ENCODE data around the gene NFS1.
A peak's percentile ranks its signal among the peaks of the same experiment; 100 is the strongest.
"Not testable (repeated sequence)": the region's sequence is repeated elsewhere in the genome, so short reads cannot be mapped to it uniquely, and the experiment has no call there.

The NFS1 gene

DNA sequence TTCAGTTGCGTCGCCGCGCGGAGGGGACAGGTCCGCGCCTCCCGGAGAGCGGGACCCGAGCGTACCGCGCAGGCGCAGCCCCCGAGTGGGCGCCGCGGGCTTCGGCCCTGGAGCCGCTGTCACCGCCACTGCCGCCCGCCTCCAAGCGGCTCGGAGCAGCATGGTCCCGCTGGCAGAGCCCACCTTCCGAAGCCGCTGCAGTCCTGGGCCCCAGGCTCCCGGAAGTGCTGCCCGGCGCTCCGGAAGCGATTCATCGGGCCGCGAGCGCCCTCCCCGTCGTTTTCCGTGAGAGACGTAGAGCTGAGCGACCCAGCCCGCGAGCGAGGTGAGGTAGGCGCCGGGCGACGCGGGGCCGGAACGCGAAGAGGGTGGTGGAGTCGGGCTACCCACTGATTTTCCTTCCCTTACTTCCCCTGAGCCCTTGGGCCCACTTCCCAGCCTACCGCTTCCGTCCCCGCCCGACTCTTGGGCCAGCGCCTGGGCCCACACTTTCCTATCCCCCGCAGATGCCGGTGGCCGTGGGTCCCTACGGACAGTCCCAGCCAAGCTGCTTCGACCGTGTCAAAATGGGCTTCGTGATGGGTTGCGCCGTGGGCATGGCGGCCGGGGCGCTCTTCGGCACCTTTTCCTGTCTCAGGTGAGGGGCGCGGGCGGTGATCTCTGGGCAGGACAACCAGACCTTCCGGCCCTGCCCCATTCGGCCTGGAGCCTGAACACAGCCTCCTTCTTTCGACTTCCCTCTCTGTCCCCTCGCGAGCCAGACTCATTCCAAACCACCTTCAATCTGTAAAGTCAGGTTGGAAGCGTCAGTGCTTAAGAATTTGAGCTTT is at the start of gene NFS1, which contains the start of gene ROMO1:
TSS of gene NFS1 (minus strand) at position 226 of the 830 bp plus-strand sequence. CDS start at position 162, 64 bp downstream.
TSS of gene ROMO1 (plus strand) at position 279 of the 830 bp plus-strand sequence. CDS start at position 507, 228 bp downstream.
- intact Hi-C loops (cut with DNase I; ENCODE audit: low total_unique reads) = loop anchor here (10.0 kb wide), 1 partner anchor 235 kb away; no protein-coding TSS in a partner anchor
- TF ChIP-seq, protein P1, sequence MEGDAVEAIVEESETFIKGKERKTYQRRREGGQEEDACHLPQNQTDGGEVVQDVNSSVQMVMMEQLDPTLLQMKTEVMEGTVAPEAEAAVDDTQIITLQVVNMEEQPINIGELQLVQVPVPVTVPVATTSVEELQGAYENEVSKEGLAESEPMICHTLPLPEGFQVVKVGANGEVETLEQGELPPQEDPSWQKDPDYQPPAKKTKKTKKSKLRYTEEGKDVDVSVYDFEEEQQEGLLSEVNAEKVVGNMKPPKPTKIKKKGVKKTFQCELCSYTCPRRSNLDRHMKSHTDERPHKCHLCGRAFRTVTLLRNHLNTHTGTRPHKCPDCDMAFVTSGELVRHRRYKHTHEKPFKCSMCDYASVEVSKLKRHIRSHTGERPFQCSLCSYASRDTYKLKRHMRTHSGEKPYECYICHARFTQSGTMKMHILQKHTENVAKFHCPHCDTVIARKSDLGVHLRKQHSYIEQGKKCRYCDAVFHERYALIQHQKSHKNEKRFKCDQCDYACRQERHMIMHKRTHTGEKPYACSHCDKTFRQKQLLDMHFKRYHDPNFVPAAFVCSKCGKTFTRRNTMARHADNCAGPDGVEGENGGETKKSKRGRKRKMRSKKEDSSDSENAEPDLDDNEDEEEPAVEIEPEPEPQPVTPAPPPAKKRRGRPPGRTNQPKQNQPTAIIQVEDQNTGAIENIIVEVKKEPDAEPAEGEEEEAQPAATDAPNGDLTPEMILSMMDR (IDR thresholded peaks at IDR 0.05) = peak; percentile 26 to 32
- Histone ChIP-seq H3K4me3 (peak within 1 kb of the TSS; percentile 94 to 95), H3K4me1 (peaks cover 0 to 26% (median 17%) of the 10 kb centered on the region in 4 donors), H3K27me3 (no peaks in the 10 kb centered on the region), H3K27ac (peak within 1 kb of the TSS; percentile 94 to 98), H3K36me3 (peaks cover 28 to 57% (median 37%) of the 10 kb centered on the region in 3 donors), H3K9me3 (no peaks in the 10 kb centered on the region)
- peak; percentile 80 to 90 for DNase-seq

DNA sequence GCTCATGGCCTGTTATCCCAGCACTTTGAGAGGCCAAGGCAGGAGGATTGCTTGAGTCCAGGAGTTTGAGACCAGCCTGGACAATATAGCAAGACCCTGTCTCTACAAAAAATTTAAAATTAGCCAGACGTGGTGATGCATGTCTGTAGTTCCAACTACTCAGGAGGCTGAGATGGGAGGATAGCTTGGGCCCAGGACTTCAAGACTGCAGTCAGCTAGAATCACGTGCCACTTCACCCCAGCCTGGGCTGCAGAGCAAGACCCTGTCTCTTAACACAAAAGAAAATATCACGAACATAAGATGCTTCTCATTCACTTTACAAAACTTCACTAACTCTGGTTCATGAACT is 45.3 kb upstream of the NFS1 start:
- intact Hi-C loops (cut with DNase I; ENCODE audit: low total_unique reads) = loop anchor here (10.0 kb wide), 1 partner anchor 140 kb away; no protein-coding TSS in a partner anchor
- DNase-seq, H3K4me3 ChIP-seq, H3K27me3 ChIP-seq, H3K9me3 ChIP-seq: not testable (repeated sequence)
- Histone ChIP-seq H3K4me1 (peaks cover 0 to 23% (median 13%) of the 10 kb centered on the region in 4 donors), H3K27ac (peak overlapping the region in 1 of 2 donors; percentile 99), H3K36me3 (peaks cover 4 to 13% (median 12%) of the 10 kb centered on the region in 3 donors)

DNA sequence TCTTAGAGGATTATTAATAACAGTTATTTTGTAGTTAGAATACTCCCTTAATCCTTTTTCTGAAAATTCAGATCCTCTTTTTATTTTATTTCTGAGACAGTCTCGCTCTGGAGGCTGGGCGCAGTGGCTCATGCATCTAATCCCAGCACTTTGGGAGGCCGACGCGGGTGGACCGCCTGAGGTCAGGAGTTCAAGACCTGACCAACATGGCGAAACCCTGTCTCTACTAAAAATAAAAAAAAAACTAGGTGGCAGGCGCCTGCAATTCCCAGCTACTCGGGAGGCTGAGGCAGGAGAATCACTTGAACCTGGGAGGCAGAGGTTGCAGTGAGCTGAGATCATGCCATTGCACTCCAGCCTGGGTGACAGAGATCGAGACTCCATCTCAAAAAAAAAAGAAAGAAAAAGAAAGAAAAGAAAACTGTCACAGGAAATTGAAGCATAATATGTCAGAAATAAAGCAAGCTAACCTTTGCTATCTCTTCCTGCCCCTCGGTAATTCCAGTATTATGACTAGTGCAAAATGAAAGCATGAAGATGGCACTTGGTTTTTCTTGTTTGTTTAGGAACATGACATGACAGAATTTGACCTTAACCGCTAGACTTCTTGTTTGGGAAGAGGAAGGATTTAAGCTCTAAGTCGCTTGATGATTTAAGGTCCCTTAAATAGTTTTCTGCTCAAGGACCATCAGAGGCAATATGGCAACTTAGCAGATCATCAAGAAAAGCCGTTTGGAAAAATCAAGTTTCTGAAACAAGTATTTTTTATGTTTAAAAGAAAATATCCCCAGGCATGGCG is 44.7 kb upstream of the NFS1 start:
- intact Hi-C loops (cut with DNase I; ENCODE audit: low total_unique reads) = loop anchor here (2.0 to 10.0 kb wide), 2 partner anchors 29 to 141 kb away; partner anchors contain the start of gene PHF20
- TF ChIP-seq, protein P1 (IDR thresholded peaks at IDR 0.05) = no peak
- no peak for DNase-seq

DNA sequence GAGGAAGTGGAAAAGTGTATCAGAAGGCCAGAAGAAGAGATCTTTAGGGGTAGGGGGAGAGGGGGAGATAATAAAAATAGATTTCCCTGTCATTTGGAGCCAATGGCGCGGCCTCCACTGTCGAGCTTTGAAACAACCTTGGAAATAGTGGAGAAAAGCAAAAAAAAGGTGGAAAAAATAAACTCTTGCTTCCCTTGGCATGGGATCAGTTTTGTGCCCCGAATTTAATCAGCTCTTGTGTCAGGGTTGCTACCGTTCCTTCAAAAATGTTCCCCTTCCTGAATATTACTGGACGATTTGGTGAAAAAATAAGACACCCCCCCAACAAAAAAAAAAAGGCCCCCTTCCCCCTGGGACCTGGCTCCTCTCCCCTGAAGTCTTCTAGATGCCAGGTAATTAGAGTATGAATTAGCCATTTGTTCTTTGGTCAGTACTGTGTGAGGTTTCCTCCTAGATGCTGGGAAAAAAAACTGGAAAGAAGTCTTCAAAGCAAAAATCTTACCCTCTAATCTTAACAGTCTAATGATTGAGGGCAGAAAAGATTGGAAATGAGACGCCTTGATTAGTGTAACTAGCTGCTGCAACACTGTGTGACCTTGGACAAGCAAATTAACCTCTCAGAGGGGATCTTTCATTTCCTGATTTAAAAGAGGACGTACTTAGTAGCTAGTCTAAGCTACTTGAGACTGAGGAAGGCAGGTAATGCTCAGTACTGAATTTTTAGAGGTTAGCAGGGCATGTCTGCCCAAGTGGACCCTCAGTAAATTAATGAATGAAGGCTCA is 43.8 kb upstream of the NFS1 start:
- no peak for DNase-seq
- Histone ChIP-seq H3K36me3 (peaks cover 20 to 28% (median 27%) of the 10 kb centered on the region in 3 donors), H3K27me3 (no peaks in the 10 kb centered on the region), H3K9me3 (no peaks in the 10 kb centered on the region), H3K4me1 (peaks cover 5 to 39% (median 27%) of the 10 kb centered on the region in 4 donors), H3K4me3 (peak overlapping the region; percentile 88 to 92), H3K27ac (peak overlapping the region; percentile 99)
- TF ChIP-seq, protein P1 (IDR thresholded peaks at IDR 0.05) = no peak
- intact Hi-C loops (cut with DNase I; ENCODE audit: low total_unique reads) = loop anchor here (2.0 to 10.0 kb wide), 2 partner anchors 30 to 142 kb away; partner anchors contain the start of gene PHF20

More for the DNA sequence above, 44.7 kb upstream of the NFS1 start:
- Histone ChIP-seq H3K9me3 (no peaks in the 10 kb centered on the region), H3K36me3 (peaks cover 10 to 18% (median 18%) of the 10 kb centered on the region in 3 donors), H3K4me1 (peaks cover under 1 to 29% (median 18%) of the 10 kb centered on the region in 4 donors), H3K27ac (peak overlapping the region; percentile 99), H3K4me3 (no peak overlapping the region), H3K27me3 (no peaks in the 10 kb centered on the region)

DNA sequence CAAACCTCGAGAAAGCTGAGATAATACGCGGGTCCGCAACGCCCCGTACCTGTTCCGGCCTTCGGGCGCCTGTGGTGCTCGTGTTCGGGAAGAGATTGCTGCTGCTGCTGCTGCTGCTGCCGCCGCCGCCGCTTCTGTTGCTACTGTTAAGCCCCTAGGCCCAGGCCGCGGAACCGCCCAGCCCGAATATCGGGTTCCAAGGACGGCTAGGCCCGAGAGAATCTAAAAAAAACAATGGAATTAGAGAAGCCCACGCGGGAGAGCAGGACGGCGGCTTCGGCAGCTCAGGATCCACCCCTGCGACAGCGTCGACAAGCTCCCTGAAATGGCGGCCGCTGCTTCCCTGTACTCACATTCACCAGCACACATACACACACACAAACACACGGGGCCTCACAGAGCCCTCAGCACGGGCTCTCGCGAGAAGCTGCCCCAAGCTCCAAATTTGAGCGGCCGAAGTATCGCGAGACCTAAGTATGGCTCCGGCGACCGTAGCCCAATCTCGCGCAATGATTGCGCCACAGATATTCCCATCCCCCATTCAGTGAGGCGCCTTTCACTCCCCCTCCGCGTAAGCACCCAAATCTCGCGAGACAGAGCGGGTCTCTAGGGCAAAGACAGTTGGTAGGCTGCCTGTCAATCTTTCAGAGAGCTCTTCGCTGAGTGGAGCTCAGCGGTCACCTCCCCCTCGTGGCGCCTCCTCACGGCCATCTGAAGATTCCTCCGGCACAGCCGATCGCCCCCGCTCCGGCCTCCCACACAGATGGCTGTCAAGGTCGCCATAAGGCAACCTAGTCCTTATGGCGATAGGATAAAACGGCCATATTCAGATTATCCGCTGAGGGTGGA is 43.0 kb upstream of the NFS1 start, which contains the start of gene RBM39:
TSS of gene RBM39 (minus strand) at position 369 of the 849 bp plus-strand sequence. CDS start 1,386 bp downstream, outside the sequence.
- peak; percentile 100 for DNase-seq
- Histone ChIP-seq H3K27me3 (no peaks in the 10 kb centered on the region), H3K9me3 (no peaks in the 10 kb centered on the region), H3K4me1 (peaks cover 5 to 47% (median 31%) of the 10 kb centered on the region in 4 donors), H3K27ac (peak within 1 kb of the TSS; percentile 99), H3K4me3 (peak within 1 kb of the TSS; percentile 88 to 92), H3K36me3 (peaks cover 28 to 35% (median 33%) of the 10 kb centered on the region in 3 donors)
- intact Hi-C loops (cut with DNase I; ENCODE audit: low total_unique reads) = loop anchor here (2.0 to 10.0 kb wide), 2 partner anchors 31 to 143 kb away; partner anchors contain the start of gene PHF20
- TF ChIP-seq, protein P1 (IDR thresholded peaks at IDR 0.05) = peak; percentile 38 to 52

All from tibial artery (tissue), 4 donors.